Mesendoderm (in vitro differentiated cells): Measurements from ENCODE around the gene IDE.
"Not testable (repeated sequence)": the region's sequence is repeated elsewhere in the genome, so short reads cannot be mapped to it uniquely, and the experiment has no call there.

ENCODE experiments used
- DNase-seq: peaks from one replicate; pipeline ENCODE4 v3.0.0; 2013
- H2AK5ac ChIP-seq: 2 replicates; pipeline ENCODE4 v1.6.1; 2013; ENCODE audit warnings: low read length, inconsistent platforms
- H2BK120ac ChIP-seq: 2 replicates; pipeline ENCODE4 v1.6.1; 2013; ENCODE audit warnings: low read depth, mild to moderate bottlenecking, low read length, moderate library complexity, mixed read lengths
- H2BK15ac ChIP-seq: replicated peaks from 2 replicates; pipeline ENCODE4 v1.6.1; 2013; ENCODE audit warnings: low read depth, mild to moderate bottlenecking, moderate library complexity
- H2BK5ac ChIP-seq: 2 replicates; pipeline ENCODE4 v1.6.1; 2013; ENCODE audit warnings: low read length, inconsistent platforms
- H3K18ac ChIP-seq: 2 replicates; pipeline ENCODE4 v1.6.1; 2013; ENCODE audit warnings: mild to moderate bottlenecking, low read length, mixed read lengths
- H3K23ac ChIP-seq: one replicate; pipeline ENCODE4 v1.6.1; 2013; ENCODE audit warnings: low read length
- H3K27ac ChIP-seq: 2 replicates; pipeline ENCODE4 v1.5.1; 2013; ENCODE audit warnings: low read depth, mild to moderate bottlenecking, inconsistent platforms, low read length, moderate library complexity
- H3K27me3 ChIP-seq: 2 replicates; pipeline ENCODE4 v1.6.1; 2013; ENCODE audit warnings: low read length, control low read depth, mild to moderate bottlenecking, inconsistent platforms; ENCODE audit not compliant: insufficient read depth, poor library complexity
- H3K36me3 ChIP-seq: 2 replicates; pipeline ENCODE4 v1.6.1; 2013; ENCODE audit warnings: low read length, inconsistent platforms; ENCODE audit not compliant: control insufficient read depth, insufficient read depth
- H3K4ac ChIP-seq: one replicate; pipeline ENCODE4 v1.6.1; 2013; ENCODE audit warnings: low read depth, mild to moderate bottlenecking, low read length, moderate library complexity
- H3K4me1 ChIP-seq: 2 replicates; pipeline ENCODE4 v1.6.1; 2013; ENCODE audit warnings: low read depth, low read length, inconsistent platforms; ENCODE audit not compliant: control insufficient read depth
- H3K4me2 ChIP-seq: 2 replicates; pipeline ENCODE4 v1.6.1; 2013; ENCODE audit warnings: low read length
- H3K4me3 ChIP-seq: 2 replicates; pipeline ENCODE4 v1.5.1; 2013; ENCODE audit warnings: mild to moderate bottlenecking, low read length
- H3K56ac ChIP-seq: one replicate; pipeline ENCODE4 v1.6.1; 2013; ENCODE audit warnings: low read length
- H3K79me1 ChIP-seq: 2 replicates; pipeline ENCODE4 v1.6.1; 2013; ENCODE audit warnings: low read length, inconsistent platforms
- H3K79me2 ChIP-seq: 2 replicates; pipeline ENCODE4 v1.6.1; 2013; ENCODE audit warnings: mild to moderate bottlenecking, low read length; ENCODE audit not compliant: control insufficient read depth, insufficient read depth
- H3K9ac ChIP-seq: 2 replicates; pipeline ENCODE4 v1.6.1; 2013; ENCODE audit warnings: low read length, inconsistent platforms
- H4K5ac ChIP-seq: one replicate; pipeline ENCODE4 v1.6.1; 2013; ENCODE audit warnings: low read length
- H4K8ac ChIP-seq: one replicate; pipeline ENCODE4 v1.6.1; 2013; ENCODE audit warnings: low read depth, mild to moderate bottlenecking, control low read depth, low read length, moderate library complexity
- WGBS: extraction: QIAGEN DNeasy Blood & Tissue Kit; methylation state at CpG from one replicate; pipeline ENCODE4 v1.1.7; 2013; ENCODE audit warnings: low lambda C conversion rate, missing lambda C conversion rate; ENCODE audit not compliant: insufficient coverage; ENCODE audit errors: extremely low coverage; 5-methylcytosine and 5-hydroxymethylcytosine counted together

Gene IDE

DNA sequence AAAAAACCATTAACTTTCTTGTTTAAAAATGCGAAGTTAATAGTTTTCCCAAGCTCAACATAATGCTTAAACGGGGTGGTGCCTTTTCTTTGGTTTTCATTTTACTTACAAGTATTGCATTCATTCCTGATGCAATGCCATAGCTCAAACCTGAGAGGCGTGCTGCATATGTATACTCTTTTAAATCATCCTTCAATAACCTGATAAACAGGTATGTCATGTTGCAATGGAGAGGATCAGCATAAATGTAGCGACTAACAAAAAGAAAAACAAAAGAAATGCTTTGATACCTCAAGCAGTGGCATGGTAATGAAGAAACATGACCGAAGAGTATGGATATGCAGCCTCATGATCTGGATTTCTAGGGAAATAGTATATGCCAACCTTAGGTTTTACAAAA lies 95.4 kb downstream of the IDE start:
- Histone ChIP-seq H3K79me1 (no peaks in the 10 kb centered on the region), H3K9ac (no peak overlapping the region), H2BK120ac (no peak overlapping the region), H3K27ac (no peak overlapping the region), H3K79me2 (no peaks in the 10 kb centered on the region), H4K5ac (no peak overlapping the region), H2AK5ac (no peak overlapping the region), H4K8ac (no peak overlapping the region), H3K4me3 (no peak overlapping the region), H2BK15ac (no peak overlapping the region), H2BK5ac (no peak overlapping the region), H3K4me2 (no peak overlapping the region), H3K36me3 (peaks cover 4% of the 10 kb centered on the region), H3K18ac (no peak overlapping the region), H3K27me3 (no peaks in the 10 kb centered on the region), H3K23ac (no peak overlapping the region), H3K4ac (no peak overlapping the region), H3K56ac (no peak overlapping the region), H3K4me1 (no peaks in the 10 kb centered on the region)
- WGBS: no CpG with 5 or more reads among the region's 5 CpGs
- DNase-seq: no peak

GRCh38 chr10:92475357-92475868 lies 98.5 kb downstream of the IDE start:
- H3K4me1 ChIP-seq: no peaks in the 10 kb centered on the region
- no peak overlapping the region for H3K4me2 ChIP-seq
- WGBS: no CpG with 5 or more reads among the region's 1 CpG
- no peak for DNase-seq
- H3K9ac ChIP-seq: no peak overlapping the region
- H3K79me2 ChIP-seq: no peaks in the 10 kb centered on the region
- H3K18ac ChIP-seq: no peak overlapping the region
- no peak overlapping the region for H4K5ac ChIP-seq
- peaks cover 2% of the 10 kb centered on the region for H3K36me3 ChIP-seq
- H3K27me3 ChIP-seq: no peaks in the 10 kb centered on the region
- no peak overlapping the region for H3K56ac ChIP-seq
- H4K8ac ChIP-seq: no peak overlapping the region
- H3K27ac ChIP-seq: no peak overlapping the region
- H3K23ac ChIP-seq: no peak overlapping the region
- H3K4ac ChIP-seq: no peak overlapping the region
- H2BK5ac ChIP-seq: no peak overlapping the region
- no peaks in the 10 kb centered on the region for H3K79me1 ChIP-seq
- no peak overlapping the region for H2BK120ac ChIP-seq
- H3K4me3 ChIP-seq: no peak overlapping the region
- H2AK5ac ChIP-seq: no peak overlapping the region
- no peak overlapping the region for H2BK15ac ChIP-seq

GRCh38 chr10:92470026-92470425 lies 103.9 kb downstream of the IDE start:
- DNase-seq: peak; percentile 21
- no peak overlapping the region for H3K23ac ChIP-seq
- no peak overlapping the region for H2BK120ac ChIP-seq
- no peaks in the 10 kb centered on the region for H3K79me2 ChIP-seq
- H3K4me3 ChIP-seq: no peak overlapping the region
- H3K18ac ChIP-seq: no peak overlapping the region
- no peak overlapping the region for H4K8ac ChIP-seq
- H2BK5ac ChIP-seq: no peak overlapping the region
- H2BK15ac ChIP-seq: no peak overlapping the region
- no peak overlapping the region for H3K9ac ChIP-seq
- H3K36me3 ChIP-seq: no peaks in the 10 kb centered on the region
- H3K79me1 ChIP-seq: no peaks in the 10 kb centered on the region
- no CpG with 5 or more reads among the region's 3 CpGs for WGBS
- no peaks in the 10 kb centered on the region for H3K4me1 ChIP-seq
- no peak overlapping the region for H2AK5ac ChIP-seq
- H3K27me3 ChIP-seq: no peaks in the 10 kb centered on the region
- no peak overlapping the region for H3K4me2 ChIP-seq
- no peak overlapping the region for H3K56ac ChIP-seq
- no peak overlapping the region for H3K27ac ChIP-seq
- no peak overlapping the region for H3K4ac ChIP-seq
- H4K5ac ChIP-seq: no peak overlapping the region

- no peak overlapping the region for H2AK5ac ChIP-seq
- H2BK15ac ChIP-seq: no peak overlapping the region
- no peak overlapping the region for H4K8ac ChIP-seq
- no peak overlapping the region for H3K23ac ChIP-seq
- H3K79me1 ChIP-seq: no peaks in the 10 kb centered on the region
- no peak overlapping the region for H4K5ac ChIP-seq
- H3K18ac ChIP-seq: no peak overlapping the region
- H3K56ac ChIP-seq: no peak overlapping the region
- H3K79me2 ChIP-seq: no peaks in the 10 kb centered on the region
- H3K4me2 ChIP-seq: no peak overlapping the region
- no peak overlapping the region for H3K4me3 ChIP-seq
- DNase-seq: no peak
- H3K4ac ChIP-seq: no peak overlapping the region
- no peak overlapping the region for H3K27ac ChIP-seq
- WGBS: no CpG with 5 or more reads among the region's 5 CpGs
- no peak overlapping the region for H2BK5ac ChIP-seq
- no peaks in the 10 kb centered on the region for H3K4me1 ChIP-seq
- no peaks in the 10 kb centered on the region for H3K27me3 ChIP-seq
- peaks cover 6% of the 10 kb centered on the region for H3K36me3 ChIP-seq
- no peak overlapping the region for H3K9ac ChIP-seq
- H2BK120ac ChIP-seq: no peak overlapping the region
Measured at GRCh38 chr10:92464364-92464763, 109.5 kb downstream of the IDE start.

DNA sequence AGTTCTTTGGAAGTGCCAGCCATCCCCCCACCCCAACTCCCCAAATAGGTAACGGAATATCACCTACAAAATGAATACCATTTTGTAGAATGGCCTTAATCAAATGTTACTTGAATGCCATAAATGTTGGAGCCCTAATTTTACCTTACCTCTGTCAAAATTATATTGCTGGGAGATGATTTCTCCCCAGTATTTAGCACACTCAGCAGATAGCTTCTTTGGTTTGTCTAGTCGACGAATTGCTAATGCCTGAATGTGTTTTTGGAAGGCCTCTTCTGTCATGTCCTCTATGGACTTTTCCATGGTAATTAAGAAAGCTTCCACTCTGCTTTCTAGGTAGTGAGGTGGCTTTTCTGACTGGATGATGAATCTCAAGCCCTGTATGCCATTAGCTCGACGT lies 110.3 kb downstream of the IDE start:
- Histone ChIP-seq H3K56ac (no peak overlapping the region), H2BK120ac (no peak overlapping the region), H3K4ac (no peak overlapping the region), H2BK5ac (no peak overlapping the region), H3K18ac (no peak overlapping the region), H3K79me2 (no peaks in the 10 kb centered on the region), H4K5ac (no peak overlapping the region), H3K4me1 (no peaks in the 10 kb centered on the region), H3K4me2 (no peak overlapping the region), H3K23ac (no peak overlapping the region), H2BK15ac (no peak overlapping the region), H2AK5ac (no peak overlapping the region), H3K4me3 (no peak overlapping the region), H3K9ac (no peak overlapping the region), H3K27me3 (no peaks in the 10 kb centered on the region), H3K36me3 (peaks cover 6% of the 10 kb centered on the region), H4K8ac (no peak overlapping the region), H3K27ac (no peak overlapping the region), H3K79me1 (no peaks in the 10 kb centered on the region)
- no peak for DNase-seq
- no CpG with 5 or more reads among the region's 5 CpGs for WGBS

DNA sequence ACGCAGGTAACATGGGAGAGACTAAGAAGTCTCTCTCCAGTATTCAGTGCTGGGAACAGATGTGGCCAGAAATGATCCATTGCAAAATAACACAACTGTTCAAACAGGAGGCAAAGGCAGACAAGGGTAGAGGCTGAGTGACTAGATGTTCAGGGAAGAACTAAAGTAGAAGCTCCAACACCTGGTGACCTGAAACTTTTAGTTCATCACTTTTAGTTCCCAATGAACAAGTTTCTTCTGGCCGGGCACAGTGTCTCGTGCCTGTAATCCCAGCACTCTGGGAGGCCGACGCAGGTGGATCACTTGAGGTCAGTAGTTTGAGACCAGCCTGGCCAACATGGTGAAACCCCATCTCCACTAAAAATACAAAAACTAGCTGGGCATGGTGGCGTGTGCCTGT lies 118.9 kb downstream of the IDE start:
- not testable (repeated sequence) for H3K23ac ChIP-seq, H2AK5ac ChIP-seq, H4K5ac ChIP-seq, H2BK120ac ChIP-seq, H3K79me2 ChIP-seq, DNase-seq, H3K27me3 ChIP-seq, H3K27ac ChIP-seq, H3K9ac ChIP-seq, H3K36me3 ChIP-seq, H3K4ac ChIP-seq, H3K56ac ChIP-seq, H3K4me1 ChIP-seq, H3K4me3 ChIP-seq, H3K4me2 ChIP-seq, H2BK15ac ChIP-seq, H3K18ac ChIP-seq, H2BK5ac ChIP-seq, H4K8ac ChIP-seq, H3K79me1 ChIP-seq
- WGBS: no CpG with 5 or more reads among the region's 6 CpGs
